Testis (tissue), 2 donors: ENCODE data around the gene PRRT1B.

ENCODE experiments used
- POLR2A ChIP-seq: fragments of 450-650 bp; IDR thresholded peaks from one replicate; pipeline ENCODE4 v1.6.1; 2017; ENCODE audit warnings: antibody characterized with exemption, mild to moderate bottlenecking, moderate library complexity
- TF ChIP-seq, protein P1 (sequence below), 3 experiments: fragments of 450-650 bp in 2 of 3; fragments of 200-600 bp in 1 of 3; sonication (generic) in 1 of 3; IDR thresholded peaks; one replicate each; pipeline ENCODE4 v1.5.1; 2016 to 2019; ENCODE audit warnings: antibody characterized with exemption in 3 of 3, mild to moderate bottlenecking in 2 of 3, moderate library complexity in 1 of 3

GRCh38 chr9:131505012-131505411 lies 40.3 kb upstream of the PRRT1B start:
- TF ChIP-seq, protein P1, sequence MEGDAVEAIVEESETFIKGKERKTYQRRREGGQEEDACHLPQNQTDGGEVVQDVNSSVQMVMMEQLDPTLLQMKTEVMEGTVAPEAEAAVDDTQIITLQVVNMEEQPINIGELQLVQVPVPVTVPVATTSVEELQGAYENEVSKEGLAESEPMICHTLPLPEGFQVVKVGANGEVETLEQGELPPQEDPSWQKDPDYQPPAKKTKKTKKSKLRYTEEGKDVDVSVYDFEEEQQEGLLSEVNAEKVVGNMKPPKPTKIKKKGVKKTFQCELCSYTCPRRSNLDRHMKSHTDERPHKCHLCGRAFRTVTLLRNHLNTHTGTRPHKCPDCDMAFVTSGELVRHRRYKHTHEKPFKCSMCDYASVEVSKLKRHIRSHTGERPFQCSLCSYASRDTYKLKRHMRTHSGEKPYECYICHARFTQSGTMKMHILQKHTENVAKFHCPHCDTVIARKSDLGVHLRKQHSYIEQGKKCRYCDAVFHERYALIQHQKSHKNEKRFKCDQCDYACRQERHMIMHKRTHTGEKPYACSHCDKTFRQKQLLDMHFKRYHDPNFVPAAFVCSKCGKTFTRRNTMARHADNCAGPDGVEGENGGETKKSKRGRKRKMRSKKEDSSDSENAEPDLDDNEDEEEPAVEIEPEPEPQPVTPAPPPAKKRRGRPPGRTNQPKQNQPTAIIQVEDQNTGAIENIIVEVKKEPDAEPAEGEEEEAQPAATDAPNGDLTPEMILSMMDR (IDR thresholded peaks at IDR 0.05): no peak
- TF ChIP-seq POLR2A: no peak
